HG02588 (cell line): ENCODE results near the gene CAMTA1.

Source experiments
- ATAC-seq: cut with Tn5 transposase; IDR thresholded peaks from one replicate; pipeline ENCODE4 v1.9.1; 2021; ENCODE audit warnings: mild to moderate bottlenecking, moderate library complexity; ENCODE audit not compliant: unreplicated experiment

Gene CAMTA1

DNA sequence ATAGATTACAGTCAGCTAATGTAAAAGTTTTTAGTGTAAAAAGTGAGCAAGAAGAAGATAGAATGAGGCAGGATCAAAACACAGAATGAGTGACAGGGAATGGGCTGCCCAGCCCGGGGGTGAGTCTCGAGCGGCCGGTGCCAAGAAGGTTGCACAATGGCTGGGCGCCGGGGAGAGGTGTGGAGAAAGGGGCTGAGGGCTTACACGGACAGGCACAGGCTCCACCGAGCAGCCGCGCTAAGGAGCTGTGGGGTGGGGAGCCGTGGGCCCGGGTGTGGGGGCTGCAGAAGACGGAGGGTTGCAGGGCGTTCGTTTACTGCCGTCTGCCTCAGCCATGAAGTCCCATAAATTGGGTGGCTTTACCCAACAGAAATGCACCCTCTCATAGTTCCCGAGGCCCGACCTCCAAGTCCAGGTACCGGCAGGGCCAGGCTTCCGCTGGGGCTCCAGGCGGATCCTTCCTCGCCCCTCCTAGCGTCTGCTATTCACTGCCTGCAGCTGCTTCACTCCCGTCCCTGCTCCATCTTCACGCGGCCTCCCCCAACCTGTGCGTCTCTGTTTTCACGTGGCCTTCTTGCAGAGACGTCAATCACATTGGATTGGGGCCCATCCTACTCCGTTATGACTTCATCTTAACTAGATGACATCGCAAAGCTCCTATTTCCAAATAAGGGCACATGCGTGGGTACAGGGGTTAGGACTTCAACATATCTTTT is 277.2 kb downstream of the CAMTA1 start:
- no peak for ATAC-seq

DNA sequence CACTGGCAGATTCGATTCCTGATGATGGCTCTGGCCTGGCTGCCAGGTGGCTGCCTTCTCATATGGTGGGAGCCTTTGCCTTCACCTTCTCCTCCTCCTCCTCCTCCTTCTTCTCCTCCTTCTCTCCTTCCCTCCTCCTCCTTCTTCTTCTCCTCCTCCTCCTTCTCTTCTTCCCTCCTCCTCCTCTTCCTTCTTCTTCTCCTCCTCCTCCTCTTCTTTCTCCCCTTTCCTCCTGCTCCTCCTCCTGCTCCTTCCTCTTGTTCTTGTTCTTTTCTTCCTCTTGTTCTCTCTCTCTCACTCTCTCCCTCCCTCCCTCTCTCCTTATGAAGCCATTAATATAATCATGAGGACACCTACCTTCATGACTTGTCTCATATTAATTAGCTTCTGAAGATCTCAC is 278.7 kb downstream of the CAMTA1 start:
- ATAC-seq, result no peak

DNA sequence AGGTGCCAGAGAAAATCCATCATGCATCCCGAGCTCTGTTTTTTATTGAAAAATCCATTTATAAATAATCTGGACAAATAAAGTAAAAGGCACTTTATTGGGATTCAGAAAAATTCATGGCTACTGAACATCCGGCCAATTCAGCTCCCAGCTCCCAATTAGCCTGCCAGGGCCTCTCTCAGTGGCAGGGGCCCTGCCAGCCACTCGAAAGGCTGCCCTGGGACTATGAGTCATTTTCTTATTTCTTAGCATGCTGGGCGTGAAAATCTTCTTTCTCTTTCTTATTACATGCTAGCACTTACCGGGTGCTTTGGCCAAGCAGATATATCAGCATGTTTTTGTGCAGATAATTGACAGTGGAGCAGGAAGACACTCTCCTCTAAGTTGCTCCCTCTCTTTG is 283.3 kb downstream of the CAMTA1 start:
- no peak for ATAC-seq

DNA sequence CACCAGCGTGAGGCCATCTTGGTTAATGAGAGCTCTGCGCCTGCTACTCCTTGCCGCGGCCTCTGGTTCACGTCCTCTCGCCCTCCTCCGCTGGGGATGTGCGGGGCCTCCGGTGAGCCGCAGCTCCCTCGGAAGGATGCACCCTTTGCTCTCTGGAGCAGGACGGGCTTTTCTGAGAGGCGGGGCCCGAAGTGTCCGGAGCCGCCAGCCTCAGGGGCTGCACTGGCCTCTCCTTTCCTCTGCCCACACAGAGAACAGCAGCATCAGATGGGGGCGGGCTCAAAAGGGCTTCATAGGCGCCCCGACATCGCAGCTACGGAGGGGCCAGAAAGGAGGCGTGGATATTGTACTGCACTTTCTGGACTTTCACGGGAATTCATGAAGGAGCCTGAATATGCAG is 284.7 kb downstream of the CAMTA1 start:
- no peak for ATAC-seq

DNA sequence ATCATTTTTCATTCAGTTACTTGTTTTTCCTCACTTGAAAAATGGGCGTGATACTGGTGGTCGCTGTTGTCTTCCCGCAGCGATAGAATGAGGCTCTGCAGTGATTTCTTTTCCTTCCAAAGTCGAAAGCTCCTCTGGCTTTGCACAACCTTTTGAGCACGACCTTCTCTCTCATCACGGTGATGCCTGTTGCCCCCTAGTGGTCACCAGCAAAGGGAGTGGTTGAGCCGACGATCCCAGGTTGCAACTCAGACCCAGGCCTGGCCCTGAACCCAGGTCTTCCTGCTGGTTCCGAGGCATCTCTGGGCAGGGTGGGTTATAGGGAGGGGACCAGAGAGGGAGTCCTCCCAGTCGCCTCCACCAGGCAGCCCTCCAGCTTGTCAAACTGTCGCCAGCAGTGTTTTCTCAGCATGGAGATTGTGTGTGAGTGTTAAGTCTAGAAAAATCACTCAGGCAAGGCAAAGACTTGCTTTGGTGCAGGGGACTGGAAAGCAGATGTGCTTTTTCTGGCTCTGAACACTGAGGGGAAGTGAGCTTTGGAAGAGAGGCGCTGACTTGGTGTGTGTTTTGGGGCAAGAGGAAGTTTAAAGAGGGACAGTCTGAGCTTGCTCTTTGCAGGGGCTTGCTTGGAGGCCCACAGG is 285.3 kb downstream of the CAMTA1 start:
- ATAC-seq, result no peak

DNA sequence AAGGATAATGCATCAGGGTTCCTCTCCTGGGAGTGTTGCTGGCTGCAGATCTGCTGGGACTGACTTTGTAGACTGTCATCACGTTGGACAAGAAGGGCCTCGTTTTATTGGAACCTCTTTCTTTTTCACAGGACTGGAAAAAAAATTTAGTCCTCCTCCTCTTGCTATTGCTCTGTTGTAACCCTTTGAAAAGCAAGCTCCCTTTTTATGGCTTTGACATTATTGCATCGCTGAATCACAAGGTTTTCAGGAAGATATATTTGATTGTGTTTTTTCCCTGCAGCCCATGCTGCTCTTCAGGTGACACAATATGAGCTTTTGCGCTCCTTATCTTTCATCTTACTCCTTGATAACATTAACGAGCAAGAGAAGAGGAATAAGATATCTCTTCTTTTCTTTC is 290.9 kb downstream of the CAMTA1 start:
- ATAC-seq, result no peak

DNA sequence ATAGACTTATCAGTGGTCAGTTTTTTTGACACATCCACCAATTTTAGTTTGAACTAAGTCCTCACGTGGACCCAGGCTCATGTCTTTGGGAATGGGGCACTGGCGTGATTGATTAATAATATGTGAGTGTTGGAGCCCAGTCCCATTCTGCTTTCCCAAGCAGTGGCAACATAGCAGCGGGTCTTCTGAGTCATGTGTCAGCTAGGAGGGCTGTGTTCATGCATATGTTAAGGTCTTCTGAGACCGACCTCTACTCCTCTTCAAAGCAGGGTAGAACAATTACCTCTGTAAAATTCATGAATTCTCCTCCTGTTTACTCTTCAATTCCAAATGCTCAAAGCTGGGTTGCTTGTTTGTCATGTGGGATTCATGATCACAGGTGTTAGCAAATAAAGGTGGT is 291.3 kb downstream of the CAMTA1 start:
- no peak for ATAC-seq

DNA sequence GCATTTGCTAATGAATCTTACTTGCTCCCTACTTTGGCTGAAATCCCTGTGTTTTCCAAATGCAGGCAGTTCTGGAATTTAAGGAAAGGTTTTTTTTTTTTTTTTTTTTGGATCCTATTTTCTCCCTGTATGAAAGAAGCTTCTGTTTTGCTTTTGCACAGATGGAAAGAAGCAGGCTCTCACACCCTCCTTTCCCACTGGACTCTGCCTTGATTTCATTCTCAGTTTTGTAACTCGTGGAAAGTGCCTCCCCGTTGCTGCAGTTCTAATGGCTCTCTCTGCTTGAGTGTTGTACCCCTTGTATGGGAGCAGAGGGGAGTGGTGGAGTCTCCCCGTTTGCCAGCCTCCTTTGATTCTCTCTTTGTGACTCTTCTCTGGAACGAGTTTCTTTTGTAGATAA is 291.9 kb downstream of the CAMTA1 start:
- ATAC-seq, result no peak

DNA sequence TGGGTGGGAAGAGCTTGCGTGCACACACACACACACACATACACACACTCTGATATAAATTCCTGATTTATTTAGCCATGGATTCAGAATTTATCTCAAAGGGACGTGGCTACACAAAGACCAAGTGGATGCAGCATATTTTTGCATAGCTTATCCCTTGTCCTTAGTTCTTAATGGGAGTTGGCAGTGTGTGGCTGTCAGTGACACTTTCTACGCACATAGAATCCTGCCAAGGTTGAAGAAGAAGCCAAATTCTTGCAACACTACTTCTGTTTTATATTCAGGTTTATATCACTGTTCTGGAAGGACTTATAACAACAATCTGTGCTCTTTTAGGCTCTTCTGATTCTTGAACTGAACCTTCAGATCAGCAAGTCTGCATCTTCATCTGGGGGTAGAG is 292.7 kb downstream of the CAMTA1 start:
- ATAC-seq, result no peak

DNA sequence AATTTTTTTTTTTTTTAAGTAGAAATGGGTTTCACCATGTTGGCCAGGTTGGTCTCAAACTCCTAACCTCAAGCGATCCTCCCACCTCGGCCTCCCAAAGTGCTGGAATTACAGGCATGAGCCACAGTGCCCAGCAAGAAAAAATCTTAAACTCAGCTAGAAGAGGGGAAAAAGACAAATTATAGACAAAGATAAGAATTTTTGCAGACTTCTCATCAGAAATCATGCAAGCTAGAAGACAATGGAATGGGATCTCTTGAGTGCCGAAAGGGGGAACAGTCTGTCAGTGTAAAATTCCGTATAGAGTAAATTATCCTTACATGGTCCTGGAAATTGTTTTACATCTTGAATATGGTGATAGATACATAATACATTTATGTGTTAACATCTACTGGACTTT is 294.4 kb downstream of the CAMTA1 start:
- no peak for ATAC-seq

DNA sequence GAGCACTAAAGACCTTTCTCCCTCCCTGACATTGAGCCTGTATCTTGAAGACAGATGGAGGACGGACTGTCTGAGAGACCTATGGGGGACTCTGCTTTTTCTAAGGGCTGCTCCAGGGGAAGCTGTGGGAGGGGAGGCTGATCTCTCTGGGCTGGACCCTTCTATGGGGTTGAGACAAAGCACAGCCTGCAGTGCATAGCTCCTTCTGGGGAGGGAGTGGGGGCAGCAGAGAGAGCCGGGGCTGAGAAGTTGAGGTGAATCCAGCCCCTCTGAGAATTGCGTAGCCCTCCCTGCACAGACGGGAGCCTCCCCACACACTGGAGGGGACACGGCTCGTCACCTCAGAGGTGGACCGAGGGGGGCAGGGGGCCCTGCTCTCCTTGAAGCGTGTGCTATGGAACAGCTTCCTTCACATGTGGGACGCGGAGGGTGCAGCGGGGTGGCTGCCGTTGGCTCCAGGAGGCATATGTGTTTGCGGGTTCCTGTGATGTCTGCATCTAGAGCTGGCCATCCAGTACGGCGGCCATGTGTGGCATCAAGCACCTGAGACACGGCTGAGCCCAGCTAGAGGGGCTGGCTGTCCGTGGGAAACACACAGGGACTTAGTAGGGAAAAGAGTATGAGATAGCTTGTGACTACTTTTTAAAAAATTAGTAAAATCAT is 299.1 kb downstream of the CAMTA1 start:
- no peak for ATAC-seq

DNA sequence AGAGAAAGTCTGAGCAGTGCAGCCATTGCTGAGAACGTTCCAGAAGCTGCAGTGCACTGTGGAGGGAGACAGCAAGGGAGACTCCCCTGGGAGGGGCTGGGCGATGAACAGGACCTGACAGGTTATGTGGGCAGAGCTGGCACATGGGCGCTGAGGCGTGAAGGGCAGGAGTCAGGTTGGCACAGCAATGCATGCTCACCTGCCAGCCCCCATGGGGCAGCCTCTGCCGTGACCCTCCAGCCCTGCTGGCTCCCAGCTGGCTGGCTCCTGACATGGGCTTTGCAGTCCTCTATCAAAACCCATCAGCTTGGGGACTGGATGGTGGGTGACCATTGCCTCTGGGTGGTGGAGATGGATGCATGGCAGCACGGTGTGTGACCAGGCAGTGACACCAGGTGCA is 300.3 kb downstream of the CAMTA1 start:
- no peak for ATAC-seq

DNA sequence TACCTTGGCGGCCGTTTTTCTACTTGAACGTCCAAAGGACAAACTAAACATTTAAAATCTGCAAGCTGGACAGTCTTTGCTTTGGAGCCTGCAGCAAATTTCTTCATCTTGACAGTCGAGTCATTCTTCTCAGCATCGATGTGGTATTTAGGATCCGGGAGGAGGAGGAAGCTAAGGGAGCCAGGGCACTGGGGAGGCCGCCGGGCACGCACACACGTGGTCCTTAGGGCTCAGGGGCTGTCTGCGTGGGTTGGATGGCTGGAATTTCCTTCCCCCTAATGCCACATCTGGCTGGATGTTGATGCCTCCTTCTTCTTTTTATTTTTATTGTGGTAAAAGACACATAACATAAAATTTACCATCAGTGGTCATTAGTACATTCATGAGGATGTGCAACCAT is 300.9 kb downstream of the CAMTA1 start:
- ATAC-seq, result no peak

DNA sequence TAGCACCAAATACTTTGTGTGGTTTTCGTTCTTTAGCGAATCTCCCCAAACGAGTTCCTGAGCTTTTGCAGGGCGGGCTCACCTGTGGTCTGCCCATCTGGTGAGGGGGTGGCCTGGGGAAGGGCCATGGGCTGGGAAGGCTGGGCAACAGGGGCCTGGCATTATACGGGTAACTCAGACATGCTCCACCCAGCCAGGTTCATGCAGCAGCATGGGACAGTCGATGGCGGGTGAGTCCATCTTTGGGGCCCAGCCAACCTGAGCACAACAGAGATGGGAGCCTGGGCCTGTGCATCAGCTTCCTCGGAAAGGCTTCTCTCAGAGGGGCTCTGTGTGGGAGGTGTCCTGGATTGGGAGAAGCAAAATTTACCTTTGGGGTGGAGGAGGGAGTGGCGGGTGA is 302.6 kb downstream of the CAMTA1 start:
- no peak for ATAC-seq

DNA sequence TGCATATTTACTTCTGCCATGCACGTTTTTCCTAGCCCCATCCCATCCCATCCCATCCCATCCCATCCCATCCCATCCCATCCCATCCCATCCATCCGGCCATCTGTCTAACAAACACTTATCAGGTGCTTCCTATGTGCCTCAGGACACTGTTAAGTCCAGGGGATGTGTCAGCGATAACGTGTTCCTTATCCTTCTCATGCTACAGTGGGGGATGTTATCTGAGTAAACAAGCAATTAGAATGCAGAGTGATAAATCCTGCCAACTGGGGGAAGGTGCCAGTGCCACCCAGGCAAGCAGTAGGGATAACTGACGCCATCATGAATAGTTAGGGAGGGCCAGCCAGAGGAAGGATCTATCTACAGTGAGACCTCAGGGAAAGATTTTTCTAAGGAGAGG is 304.2 kb downstream of the CAMTA1 start:
- no peak for ATAC-seq

DNA sequence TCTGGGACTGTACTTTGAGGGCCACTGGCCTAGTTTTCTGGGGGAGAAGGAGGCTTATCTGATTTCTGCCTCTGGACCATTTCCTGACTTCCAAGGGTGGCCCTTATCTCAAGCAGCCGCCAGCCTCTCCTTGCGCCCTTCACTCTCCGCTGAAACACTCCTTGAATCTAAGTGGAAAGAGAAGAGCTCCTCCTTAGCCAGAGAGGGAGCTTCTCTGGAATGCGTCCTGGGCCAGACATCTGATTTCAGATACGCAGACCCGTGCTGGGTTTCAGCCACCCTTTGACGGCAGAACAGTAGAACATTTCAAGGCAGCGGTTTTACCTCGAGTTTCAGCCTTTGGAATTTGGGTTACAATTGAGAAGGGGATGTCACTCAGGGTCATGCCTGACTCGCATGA is 308.0 kb downstream of the CAMTA1 start:
- ATAC-seq, result no peak

DNA sequence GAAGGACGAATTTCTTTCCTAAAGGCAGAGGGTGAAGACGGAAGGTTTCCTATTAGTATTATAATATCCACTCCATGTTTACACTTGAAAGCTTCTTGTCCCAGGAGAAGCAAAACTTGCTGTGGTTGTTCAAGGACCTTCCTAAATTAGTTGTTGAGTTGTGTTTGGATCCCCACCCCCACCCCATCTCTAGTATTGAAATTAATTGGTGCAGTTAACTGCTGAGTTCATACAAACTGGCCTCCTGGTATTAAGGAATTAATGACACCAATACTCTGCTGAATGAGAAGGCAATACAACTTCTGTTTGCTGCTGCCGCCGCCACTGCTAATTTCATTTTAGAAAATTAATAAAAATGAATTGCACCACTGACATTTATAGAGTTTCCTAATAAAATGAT is 308.8 kb downstream of the CAMTA1 start:
- ATAC-seq, result no peak

DNA sequence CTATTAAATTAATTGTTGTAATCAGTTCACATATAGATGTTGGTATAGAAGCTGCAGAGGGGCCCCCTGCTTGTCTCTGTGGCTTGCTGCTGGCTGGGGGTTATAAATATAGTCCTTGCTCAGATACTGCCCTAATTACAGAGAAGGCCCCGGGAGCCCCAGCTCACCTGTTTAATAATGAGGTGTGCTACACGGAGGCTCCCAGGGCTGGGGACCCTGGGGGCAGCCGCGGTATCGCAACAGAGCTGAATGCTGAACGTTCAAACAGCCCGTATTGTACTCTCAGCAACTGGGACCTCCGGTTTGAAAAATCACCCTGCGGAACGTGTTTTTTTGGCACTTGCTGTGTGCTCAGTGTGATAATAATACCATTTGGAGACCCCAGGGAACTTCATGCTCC is 309.3 kb downstream of the CAMTA1 start:
- no peak for ATAC-seq

DNA sequence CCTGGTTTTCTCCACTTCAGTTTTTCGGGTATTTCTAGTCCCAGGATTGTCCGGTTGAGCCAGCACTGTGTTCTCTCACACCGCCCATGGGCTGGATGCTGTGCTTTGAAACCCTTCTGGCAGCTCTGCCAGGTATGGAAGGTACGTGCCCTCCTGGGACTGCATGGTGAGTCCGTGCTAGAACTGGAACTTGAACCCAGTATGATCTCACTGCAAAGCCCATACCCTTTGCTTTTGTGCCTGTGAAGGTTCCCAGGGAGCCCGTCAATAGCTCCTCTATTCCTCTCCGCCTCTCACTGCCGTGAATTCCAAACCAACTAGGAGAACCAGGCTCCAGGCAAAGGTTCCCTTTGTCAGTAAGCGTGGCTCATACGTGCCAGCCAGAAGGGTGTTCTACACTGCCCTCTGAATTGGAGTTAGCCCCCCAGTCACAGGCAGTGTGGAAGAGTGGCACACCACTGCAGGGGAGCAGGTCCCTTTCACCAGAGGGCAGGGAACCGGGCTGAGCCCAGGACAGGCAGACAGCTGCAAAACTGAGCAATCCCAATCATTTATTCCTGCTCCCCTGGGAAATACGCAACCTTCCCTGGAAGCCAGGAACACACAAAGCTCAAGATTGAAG is 310.2 kb downstream of the CAMTA1 start:
- ATAC-seq, result no peak

DNA sequence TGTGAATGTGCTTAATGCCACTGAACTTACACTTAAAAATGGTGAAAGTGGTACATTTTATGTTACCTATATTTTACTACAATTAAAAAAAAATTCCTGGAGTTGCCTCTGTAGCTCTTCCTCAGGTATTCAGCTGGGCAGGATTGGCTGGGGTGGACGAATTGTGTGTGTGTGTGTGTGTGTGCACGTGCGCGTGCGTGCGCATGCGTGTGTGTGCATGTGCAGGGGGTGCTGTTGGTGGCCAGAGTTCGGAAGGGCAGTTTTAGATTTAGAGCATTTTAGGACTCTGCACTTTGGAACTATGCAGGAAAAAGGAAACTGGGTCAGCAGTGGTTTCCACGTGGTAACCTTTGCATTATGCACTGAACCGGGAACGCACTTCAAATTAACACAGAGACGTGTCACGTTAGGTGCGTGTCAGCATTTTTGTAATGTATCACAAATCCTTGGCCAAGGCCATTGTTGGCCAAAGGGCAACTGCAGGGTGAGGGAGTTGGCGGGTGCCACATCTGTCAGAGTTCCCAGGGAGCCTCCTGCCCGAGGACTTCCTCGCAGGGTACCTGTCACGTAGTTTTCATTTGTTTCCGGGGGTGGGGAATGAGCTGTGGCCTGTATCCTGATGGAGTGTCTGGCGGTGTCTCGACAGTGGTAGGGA is 312.8 kb downstream of the CAMTA1 start:
- no peak for ATAC-seq

DNA sequence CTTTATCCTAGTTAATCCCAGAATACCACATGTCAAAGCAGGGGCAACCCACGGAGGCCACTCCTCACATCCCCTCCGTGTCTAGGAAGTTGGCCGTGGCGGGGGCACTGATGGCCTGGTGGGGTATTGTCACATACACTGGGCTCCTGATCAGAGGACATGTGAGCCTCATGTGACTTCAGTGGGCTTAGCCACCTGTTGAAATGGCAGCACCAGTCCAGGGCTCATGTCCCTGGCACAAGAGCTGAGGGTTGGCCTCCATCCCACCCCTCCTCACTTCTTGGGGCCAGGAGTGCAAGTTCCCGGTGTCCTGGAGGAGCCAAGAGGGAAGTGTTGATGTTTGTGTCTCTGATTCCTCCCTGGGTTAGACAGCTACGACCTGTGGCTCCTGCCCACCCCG is 313.4 kb downstream of the CAMTA1 start:
- no peak for ATAC-seq
